ENCODE results near the gene DSC1.

GRCh38 chr18:31199190-31199769 is 36.6 kb upstream of the DSC1 start:
- TF ChIP-seq POLR2A (IDR thresholded peaks at IDR 0.05) (no peak), EP300 (IDR thresholded peaks at IDR 0.05) (no peak)
- TF ChIP-seq, protein P1, sequence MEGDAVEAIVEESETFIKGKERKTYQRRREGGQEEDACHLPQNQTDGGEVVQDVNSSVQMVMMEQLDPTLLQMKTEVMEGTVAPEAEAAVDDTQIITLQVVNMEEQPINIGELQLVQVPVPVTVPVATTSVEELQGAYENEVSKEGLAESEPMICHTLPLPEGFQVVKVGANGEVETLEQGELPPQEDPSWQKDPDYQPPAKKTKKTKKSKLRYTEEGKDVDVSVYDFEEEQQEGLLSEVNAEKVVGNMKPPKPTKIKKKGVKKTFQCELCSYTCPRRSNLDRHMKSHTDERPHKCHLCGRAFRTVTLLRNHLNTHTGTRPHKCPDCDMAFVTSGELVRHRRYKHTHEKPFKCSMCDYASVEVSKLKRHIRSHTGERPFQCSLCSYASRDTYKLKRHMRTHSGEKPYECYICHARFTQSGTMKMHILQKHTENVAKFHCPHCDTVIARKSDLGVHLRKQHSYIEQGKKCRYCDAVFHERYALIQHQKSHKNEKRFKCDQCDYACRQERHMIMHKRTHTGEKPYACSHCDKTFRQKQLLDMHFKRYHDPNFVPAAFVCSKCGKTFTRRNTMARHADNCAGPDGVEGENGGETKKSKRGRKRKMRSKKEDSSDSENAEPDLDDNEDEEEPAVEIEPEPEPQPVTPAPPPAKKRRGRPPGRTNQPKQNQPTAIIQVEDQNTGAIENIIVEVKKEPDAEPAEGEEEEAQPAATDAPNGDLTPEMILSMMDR (IDR thresholded peaks at IDR 0.05): no peak
